Measurements from ENCODE around the gene ATP5F1D. TPM values are rescaled to one million over a fixed set of nuclear protein-coding genes. Genes with fewer than 3 reads are reported as not detected.

The ATP5F1D gene
- total and polyA plus RNA-seq, 2 donors (not counting 1 experiment from before 2014, with no cell fraction given): 150 to 166 TPM

GRCh38 chr19:1264801-1265614, 23.5 kb downstream of the ATP5F1D start:
- peak; percentile 94 for DNase-seq
- H4K20me1 ChIP-seq (ENCODE audit: control insufficient read depth, insufficient read depth, low read length, poor library complexity, severe bottlenecking): peaks cover 26% of the 10 kb centered on the region
- H3K4me2 ChIP-seq (replicated peaks; ENCODE audit: low read depth, low read length, poor library complexity, severe bottlenecking): peak overlapping the region; percentile 83
- H3K79me2 ChIP-seq (ENCODE audit: control insufficient read depth, insufficient read depth, low read length): peaks cover 41% of the 10 kb centered on the region
- CTCF ChIA-PET: interaction anchor here (1.7 to 10.0 kb wide), 3 partner anchors 11 to 51 kb away, joined by 4 to 658 read pairs (median 113); partner anchors contain the start of gene ATP5F1D
- no peaks in the 10 kb centered on the region for H3K9me3 Mint-ChIP-seq (ENCODE audit: insufficient read depth)
- intact Hi-C loops (cut with micrococcal nuclease): loop anchor here (5.0 kb wide), 2 partner anchors 163 to 358 kb away; partner anchors contain the start of gene GPX4
- WGBS (ENCODE audit: insufficient coverage): 29% methylated on average over 26 of the region's 26 CpGs
- no peaks in the 10 kb centered on the region for H3K9me3 ChIP-seq (ENCODE audit: control extremely low read depth in 1 of 3, control insufficient read depth in 2 of 3, insufficient read depth in 1 of 3, low read length in 2 of 3)
- peak overlapping the region; percentile 96 to 99 for H3K27ac ChIP-seq (ENCODE audit: low read length in 2 of 2)
- peak overlapping the region in 4 of 5 experiments; percentile 2 to 17 (median 6) for H3K4me3 ChIP-seq (ENCODE audit: control extremely low read depth in 1 of 5, extremely low read depth in 1 of 5, insufficient read depth in 1 of 5, low read depth in 2 of 5, low read length in 4 of 5)
- peak overlapping the region; percentile 44 for H3K9ac ChIP-seq (ENCODE audit: low read length)
- H3K27me3 ChIP-seq (replicated peaks in 1 of 4; ENCODE audit: control extremely low read depth in 1 of 4, control insufficient read depth in 3 of 4, insufficient read depth in 4 of 4, low read length in 3 of 4): no peaks in the 10 kb centered on the region
- H3K4me3 Mint-ChIP-seq: peak overlapping the region; percentile 95
- peak; percentile 9 for ATAC-seq (ENCODE audit: low read depth)
- H3K36me3 ChIP-seq (replicated peaks in 1 of 2; ENCODE audit: control extremely low read depth in 1 of 2, control insufficient read depth in 1 of 2, extremely low read depth in 1 of 2, insufficient read depth in 2 of 2, low read length in 1 of 2): peaks cover 0 to 3% of the 10 kb centered on the region in 2 experiments
- H3K4me1 ChIP-seq (ENCODE audit: control insufficient read depth in 2 of 2, insufficient read depth in 2 of 2, low read length in 2 of 2): peaks cover 72 to 84% of the 10 kb centered on the region in 2 donors
- POLR2A ChIA-PET: interaction anchor here (0.6 to 11.0 kb wide), 5 partner anchors 9 to 356 kb away, joined by 3 to 402 read pairs (median 33); partner anchors contain the start of genes ATP5F1D and MIDN
- peaks cover 75% of the 10 kb centered on the region for H3K4me1 Mint-ChIP-seq
- TF ChIP-seq CTCF (IDR thresholded peaks at IDR 0.05) (no peak), EZH2 (IDR thresholded peaks at IDR 0.05; ENCODE audit: borderline replicate concordance, insufficient read depth, low read depth, low read length, poor library complexity, severe bottlenecking) (no peak)
- peak overlapping the region; percentile 100 for H3K27ac Mint-ChIP-seq
- no peaks in the 10 kb centered on the region for H3K27me3 Mint-ChIP-seq
- no peak overlapping the region for H2AFZ ChIP-seq (ENCODE audit: insufficient read depth, low read depth, low read length, poor library complexity, severe bottlenecking)
